GM18858 (cell line): ENCODE results near the gene NT5DC2.

ENCODE experiments used
- ATAC-seq: cut with Tn5 transposase; IDR thresholded peaks from one replicate; pipeline ENCODE4 v1.9.1; 2021; ENCODE audit not compliant: unreplicated experiment

Gene NT5DC2

DNA sequence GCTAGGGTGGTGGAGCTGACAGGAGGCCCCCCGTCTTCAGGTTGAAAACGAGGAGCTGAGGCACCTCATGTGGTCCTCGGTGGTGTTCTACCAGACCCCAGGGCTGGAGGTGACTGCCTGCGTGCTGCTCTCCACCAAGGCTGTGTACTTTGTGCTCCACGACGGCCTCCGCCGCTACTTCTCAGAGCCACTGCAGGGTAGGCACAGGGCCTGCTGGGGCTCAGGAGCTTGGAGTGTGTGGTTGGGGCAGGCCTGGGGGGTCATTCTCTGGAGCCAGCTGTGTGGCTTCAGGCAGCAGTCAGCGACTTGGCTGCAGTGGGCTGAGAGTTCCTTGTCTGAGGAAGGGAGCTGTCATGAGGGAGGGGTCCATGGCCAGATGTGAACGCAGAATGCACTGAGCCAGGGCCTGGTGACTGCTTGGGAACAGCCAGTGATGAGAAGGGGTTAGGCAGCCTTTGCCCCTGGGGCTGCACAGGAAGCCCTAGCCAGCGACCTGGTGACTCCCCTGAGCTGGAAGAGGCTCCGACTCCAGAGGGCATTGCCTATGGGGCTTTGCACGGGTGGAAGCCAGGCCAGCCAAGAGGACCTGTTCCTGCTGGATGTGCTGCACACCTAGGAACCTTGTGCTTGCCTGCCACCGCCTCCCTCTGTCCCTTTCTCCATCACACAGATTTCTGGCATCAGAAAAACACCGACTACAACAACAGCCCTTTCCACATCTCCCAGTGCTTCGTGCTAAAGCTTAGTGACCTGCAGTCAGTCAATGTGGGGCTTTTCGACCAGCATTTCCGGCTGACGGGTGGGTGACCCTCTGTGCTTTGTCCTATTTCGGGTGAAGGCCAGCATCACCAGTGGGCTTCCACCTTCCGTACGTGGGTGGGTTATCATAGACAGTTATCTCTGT, 43.4 kb downstream of the NT5DC2 start:
- ATAC-seq, result no peak

DNA sequence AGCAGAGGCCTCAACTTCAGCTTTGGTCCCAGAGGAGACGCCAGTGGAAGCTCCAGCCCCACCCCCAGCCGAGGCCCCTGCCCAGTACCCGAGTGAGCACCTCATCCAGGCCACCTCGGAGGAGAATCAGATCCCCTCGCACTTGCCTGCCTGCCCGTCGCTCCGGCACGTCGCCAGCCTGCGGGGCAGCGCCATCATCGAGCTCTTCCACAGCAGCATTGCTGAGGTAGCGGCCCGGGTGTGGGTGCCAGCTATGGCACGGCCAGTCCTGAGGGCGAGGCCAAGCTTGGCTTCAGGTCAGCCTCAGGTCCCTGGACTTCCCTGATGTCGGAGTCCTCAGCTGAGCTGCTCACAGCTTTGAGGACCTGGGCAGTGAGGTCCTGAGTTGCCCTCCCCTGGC, 44.2 kb downstream of the NT5DC2 start:
- no peak for ATAC-seq

DNA sequence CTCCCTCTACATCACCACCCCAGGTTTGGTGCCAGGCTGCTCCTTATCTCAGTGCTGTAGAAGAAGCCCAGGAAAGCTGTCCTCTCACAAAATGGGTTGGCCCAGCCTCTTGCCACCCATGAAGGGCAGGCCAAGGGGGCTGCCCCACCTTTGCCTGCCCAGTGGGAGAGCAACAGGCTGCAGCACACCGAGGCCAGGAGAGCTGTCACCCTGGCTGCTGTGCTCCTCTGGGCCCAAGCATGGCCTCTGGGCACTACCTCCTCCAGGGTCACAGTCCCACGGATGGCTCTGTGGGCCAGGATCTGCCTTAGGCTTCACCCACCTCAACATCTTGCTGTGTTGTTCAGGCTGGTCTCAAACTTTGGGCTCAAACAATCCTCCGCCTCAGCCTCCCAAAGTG, 44.9 kb downstream of the NT5DC2 start:
- no peak for ATAC-seq

DNA sequence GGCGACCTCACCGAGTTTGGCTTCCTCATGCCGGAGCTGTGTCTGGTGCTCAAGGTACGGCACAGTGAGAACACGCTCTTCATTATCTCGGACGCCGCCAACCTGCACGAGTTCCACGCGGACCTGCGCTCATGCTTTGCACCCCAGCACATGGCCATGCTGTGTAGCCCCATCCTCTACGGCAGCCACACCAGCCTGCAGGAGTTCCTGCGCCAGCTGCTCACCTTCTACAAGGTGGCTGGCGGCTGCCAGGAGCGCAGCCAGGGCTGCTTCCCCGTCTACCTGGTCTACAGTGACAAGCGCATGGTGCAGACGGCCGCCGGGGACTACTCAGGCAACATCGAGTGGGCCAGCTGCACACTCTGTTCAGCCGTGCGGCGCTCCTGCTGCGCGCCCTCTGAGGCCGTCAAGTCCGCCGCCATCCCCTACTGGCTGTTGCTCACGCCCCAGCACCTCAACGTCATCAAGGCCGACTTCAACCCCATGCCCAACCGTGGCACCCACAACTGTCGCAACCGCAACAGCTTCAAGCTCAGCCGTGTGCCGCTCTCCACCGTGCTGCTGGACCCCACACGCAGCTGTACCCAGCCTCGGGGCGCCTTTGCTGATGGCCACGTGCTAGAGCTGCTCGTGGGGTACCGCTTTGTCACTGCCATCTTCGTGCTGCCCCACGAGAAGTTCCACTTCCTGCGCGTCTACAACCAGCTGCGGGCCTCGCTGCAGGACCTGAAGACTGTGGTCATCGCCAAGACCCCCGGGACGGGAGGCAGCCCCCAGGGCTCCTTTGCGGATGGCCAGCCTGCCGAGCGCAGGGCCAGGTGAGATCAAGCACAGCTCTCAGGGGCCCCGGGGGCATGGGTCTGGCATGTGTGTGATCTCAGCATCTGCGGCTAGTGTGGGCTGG, 45.6 kb downstream of the NT5DC2 start:
- no peak for ATAC-seq

DNA sequence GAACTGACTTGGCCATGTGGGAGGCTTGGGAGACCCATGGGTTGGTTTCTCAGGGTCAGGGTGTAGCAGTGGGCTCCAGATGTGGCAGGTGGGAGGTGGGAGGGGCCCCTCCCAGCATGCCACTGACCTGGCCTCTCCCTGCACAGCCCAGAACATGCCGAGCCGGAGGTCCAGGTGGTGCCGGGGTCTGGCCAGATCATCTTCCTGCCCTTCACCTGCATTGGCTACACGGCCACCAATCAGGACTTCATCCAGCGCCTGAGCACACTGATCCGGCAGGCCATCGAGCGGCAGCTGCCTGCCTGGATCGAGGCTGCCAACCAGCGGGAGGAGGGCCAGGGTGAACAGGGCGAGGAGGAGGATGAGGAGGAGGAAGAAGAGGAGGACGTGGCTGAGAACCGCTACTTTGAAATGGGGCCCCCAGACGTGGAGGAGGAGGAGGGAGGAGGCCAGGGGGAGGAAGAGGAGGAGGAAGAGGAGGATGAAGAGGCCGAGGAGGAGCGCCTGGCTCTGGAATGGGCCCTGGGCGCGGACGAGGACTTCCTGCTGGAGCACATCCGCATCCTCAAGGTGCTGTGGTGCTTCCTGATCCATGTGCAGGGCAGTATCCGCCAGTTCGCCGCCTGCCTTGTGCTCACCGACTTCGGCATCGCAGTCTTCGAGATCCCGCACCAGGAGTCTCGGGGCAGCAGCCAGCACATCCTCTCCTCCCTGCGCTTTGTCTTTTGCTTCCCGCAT, 46.4 kb downstream of the NT5DC2 start:
- no peak for ATAC-seq

DNA sequence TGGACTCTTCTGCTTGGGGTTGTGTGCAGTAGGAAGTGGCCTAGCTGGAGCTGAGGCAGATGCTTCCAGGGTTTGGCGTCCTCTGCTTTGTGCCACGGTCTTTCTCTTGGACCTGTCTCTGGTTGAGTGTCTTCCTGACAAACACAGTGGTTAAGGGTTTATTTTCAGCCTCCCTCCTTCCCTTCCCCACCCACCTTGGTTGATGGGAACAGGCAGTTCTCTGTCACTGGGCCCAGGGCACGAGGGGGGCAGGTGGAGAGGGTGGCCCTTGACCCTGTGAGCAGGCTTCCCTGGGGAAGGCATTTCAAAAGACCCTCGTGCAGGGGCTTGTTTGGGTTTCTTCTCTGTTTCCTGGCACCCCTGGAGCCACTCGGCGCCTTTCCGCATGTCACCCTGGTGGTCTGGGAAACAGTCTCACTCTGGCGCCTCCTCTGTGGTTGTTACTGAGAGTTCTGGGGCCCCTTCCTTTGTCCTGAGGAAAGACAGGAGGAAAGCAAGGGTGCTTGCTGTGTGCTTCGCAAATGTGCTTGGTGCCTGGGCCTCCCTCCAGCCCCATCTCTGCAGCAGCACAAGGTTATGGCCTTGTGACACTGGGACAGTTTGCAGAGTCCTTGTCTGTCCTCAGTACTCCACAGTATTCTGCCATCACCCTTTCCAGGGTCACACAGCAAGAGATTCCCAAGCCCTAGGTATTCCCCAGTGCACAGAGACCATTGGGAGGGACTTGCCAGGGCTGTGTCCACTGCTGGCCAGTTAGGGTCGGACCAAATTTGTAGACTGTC, 48.8 kb downstream of the NT5DC2 start:
- ATAC-seq, result no peak

DNA sequence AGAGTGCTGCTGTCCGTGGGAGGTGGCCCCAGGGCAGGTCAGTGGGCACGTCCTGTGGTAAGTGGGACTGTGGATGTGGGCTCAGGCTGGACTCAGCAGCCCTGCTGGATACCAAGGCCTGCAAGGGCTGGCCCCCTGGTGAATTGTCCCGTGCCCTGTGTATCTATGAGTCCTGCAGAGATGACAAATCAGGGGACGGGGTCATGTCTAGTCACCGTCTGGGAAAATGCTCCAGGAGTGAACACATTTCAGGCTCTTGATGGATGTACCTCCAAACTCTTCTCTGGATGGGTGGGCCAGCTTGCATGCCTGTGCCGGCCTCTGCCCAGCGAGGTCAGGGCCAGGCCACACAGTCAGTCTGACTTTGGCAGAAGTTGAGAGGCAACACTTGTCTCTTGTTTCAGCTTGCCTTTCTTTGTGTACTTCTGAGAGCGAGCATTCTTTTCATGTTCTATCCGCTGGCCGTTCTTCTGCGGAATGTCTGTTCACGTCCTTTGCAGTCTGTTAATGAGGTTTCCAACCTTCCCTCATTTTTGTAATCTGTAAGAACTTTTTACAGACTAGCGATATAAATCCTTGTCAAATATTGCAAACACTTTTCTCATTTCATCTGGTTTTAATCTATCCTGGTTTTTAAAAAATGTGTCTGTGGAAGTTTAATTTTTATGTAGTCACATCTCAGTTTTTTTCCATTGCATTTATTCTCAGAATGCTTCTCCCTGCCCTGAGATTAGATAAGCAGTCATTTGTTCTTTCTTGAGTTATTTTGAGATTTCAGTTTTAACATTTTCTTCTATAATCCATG, 49.9 kb downstream of the NT5DC2 start:
- ATAC-seq, result no peak

DNA sequence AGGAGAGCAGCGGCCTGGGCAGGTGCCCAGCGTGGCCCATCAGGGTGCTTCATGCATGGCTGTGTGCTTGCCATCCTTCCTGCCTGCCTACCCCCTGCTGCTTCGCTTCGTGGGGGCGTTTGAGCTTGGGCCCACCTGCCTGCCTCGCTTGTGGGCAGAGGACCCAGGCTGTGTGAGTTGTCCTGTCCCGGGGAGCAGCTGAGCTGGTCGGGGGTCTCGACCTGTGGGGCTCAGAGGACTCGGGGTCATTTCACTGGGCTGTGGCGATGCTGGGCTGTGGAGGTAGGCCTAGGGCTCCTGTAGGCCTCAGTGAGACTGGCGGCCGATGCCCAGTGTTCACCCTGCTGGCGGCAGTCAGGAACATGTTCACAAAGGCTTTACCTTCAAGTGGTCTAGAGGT, 50.6 kb downstream of the NT5DC2 start:
- ATAC-seq, result no peak

DNA sequence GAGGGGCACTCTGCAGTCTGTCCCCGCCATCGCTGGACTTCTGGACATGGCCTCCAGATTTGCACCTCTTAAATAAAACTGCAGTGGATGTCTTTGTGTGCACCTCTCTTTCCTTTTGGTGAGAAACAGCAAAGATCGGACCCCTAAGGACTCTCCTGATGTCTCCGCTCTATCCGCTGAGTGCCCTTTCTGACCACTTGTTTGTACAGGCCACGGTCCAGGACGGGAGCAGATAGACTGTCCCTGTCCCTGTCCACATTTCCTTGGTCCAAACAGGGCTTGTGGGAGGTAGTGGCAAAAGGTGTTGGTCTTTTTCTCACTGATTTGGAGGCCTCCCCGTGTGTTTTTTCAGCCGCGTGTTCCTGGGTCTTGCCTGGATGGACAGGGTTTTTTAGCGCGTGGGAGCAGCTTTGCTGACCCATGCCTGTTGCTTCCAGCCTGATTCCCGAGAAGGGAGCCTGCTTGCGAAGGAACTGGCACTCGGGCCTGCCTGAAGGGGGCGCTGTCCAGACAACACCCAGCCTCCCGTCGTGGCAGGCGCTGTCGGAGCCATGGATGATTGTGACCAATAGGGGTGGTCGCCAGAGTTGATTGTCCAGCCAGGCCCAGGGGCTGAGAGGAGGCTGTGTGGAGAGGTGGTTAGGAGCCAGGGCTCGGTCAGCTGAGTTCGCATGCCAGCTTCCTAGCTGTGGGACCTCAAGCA, 51.7 kb downstream of the NT5DC2 start:
- no peak for ATAC-seq

DNA sequence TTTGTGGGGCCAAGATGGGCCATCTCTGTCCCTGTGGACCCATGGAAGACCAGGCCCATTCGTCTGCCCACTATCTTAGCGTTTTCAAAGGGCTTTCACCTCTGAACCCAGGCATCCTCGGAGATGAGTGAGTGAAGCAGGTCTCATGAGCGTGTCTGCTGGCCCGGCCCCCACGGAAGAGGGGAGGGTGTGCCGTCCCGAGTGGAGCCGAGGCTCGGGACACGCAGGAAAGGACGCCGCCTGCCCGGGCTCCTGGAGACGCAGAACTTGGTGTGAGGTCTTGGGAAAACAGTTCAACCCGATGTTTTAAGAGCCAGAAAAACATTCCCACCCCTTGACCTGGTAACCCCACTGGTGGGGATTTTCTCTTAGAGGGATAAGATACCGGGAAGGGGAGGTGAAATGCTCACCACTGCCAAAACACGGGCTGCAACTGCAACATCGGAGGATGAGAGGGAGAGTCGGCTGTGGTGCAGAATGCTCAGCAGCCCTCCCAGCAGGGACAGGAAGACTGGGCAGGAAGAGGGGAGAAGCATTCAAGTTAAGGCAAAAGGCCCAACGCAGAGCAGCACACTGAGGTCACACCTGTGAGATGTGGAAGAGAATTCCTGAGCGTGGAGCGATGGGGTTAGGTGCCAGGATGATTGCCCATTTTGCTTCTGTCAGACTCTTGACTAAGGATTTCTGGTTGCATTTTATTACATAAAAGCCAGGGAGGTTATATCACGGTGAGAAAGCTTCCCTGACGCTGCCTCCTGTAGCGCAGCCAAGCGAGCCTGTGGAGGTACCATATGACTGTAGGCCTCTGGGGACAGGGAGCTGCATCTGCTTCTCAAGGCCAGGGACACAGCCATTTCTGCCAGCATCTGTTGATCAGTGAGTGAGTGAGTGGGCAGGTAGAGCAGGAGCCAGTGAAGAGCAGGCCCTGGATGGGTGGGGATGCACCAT, 52.6 kb downstream of the NT5DC2 start:
- ATAC-seq, result no peak

DNA sequence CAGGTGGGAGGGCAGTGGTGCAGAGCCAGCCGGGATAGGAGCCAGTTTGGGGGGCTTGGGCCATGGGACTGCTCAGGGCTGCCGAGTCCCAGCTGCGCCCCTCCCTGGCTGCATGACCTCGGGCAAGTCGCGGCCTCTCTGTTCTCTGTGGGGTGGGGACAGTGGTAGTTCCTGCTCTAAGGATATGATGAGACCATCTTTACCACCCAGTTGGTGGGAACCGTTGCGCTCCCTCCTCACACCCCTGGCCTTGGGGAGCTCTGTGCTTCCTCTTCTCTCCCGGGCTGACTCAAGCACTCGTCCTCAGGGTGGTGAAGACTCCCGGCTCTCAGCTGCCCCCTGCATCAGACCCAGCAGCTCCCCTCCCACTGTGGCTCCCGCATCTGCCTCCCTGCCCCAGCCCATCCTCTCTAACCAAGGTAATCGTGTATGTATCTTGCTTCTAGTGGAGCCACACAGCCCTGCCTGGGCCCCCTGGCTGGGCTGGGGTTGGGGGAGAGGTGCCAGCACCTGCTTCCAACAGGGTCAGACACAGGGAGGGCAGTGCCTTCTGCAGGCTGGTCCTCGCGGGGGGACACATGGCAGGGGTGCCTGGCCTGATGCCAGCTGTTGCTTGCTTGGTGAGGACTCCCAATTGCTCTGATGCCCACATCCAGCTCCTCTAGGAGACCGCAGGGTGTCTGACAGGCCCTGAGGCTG, 53.6 kb downstream of the NT5DC2 start:
- no peak for ATAC-seq

DNA sequence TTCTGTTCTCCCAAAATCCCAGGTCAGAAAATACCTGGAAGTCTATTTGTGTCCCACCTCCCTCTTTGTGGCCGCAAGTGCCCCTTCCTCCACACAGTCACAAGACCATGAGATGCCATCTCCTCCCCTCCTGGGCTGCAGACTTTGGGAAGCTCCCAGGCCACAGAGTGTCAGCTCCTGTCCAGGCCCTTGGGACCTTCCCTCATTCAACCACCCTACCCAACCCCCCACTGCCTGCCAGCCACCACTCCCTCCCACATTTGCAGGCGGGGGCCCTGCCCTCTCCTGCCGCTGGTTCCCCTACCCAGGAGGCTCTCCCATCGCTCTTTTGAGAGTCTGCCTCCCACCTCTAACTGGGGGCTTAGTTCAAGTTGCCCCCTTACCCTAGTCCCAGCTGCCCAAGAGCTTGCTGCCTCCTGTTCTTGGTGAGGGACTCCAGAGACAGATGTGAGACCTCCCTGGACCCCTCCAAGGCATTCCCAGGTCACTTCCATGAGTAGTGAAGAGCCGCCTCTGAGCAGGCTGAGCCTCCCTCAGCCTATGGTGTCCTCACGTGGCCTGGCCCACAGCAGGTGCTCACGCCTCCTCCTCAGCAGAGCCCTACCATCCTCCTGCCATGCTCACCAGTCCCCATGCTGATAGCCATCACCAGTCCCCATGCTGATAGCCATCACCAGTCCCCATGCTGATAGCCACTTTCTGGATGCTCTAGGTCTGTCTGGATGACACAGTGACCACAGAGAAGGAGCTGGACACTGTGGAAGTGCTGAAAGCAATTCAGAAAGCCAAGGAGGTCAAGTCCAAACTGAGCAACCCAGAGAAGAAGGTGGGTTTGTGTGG, 54.4 kb downstream of the NT5DC2 start:
- ATAC-seq, result no peak

DNA sequence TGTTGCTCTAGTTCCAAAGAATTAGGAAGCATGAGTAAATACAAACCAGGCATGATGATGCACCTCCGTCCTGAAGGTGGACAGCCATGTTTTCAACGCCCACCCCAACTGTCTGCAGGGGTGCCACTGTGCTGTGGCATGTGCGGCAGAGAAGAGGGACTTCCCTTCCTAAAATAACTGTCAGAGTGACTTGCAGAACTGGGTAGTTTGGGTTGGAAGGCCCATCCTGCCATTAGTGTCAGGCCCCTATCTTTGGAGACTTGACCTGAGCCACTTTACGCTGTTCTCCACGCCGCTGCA, 55.9 kb downstream of the NT5DC2 start:
- ATAC-seq, result no peak

DNA sequence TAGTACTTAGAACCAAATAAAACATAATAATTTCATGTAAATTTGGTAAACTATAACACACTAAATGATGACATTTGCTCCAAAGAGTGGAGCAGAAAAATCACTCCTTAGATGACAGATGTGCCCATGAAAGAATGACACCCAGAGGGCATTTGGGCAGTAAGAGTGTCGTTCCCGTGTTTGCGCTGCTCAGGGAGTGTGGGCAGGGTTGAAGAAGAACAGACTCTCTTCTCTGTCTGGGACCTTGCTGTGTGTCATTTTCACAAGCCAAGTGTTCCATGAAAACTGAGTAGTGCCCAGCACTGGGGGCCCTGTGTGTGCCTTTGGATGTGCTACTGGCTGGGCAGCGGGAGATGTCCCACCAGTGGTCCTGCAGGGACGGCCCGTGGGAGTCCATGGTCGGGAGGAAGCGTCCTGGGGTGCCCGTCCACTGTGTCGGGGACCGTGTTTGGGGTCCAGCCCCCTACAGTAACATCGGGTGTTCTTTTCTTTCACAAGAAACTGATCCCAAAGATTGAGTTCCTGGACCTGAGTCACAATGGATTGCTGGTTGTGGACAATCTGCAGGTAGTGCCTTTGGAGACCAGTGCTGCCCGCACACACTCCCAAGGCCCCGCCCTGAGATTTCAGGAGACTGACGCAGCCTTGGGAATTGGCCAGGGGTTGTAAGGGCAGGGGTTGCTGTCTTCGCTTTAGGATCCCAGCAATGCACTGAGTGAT, 56.4 kb downstream of the NT5DC2 start:
- no peak for ATAC-seq
